GM19238 (cell line): ENCODE data around the gene PTPRD.

Experiments
- DNase-seq: peaks from one replicate; pipeline ENCODE4 v3.0.0; 2011; ENCODE audit warnings: low spot score; ENCODE audit not compliant: insufficient read length

Gene PTPRD

GRCh38 chr9:10173561-10173960, 439.2 kb downstream of the PTPRD start:
- DNase-seq: no peak

GRCh38 chr9:10172476-10172875, 440.3 kb downstream of the PTPRD start:
- no peak for DNase-seq

GRCh38 chr9:10168241-10168640, 444.6 kb downstream of the PTPRD start:
- DNase-seq: no peak

- no peak for DNase-seq
These were observed 464.0 kb downstream of the PTPRD start for GRCh38 chr9:10148796-10149195.

- DNase-seq: no peak
These were observed 466.1 kb downstream of the PTPRD start for GRCh38 chr9:10146517-10147331.

GRCh38 chr9:10144355-10144754, 468.4 kb downstream of the PTPRD start:
- no peak for DNase-seq

GRCh38 chr9:10135553-10135952, 477.2 kb downstream of the PTPRD start:
- DNase-seq: no peak

- DNase-seq: no peak
These were observed 478.5 kb downstream of the PTPRD start for GRCh38 chr9:10134266-10134665.

- no peak for DNase-seq
These were observed 482.6 kb downstream of the PTPRD start for GRCh38 chr9:10130061-10130675.

GRCh38 chr9:10127867-10128266, 484.9 kb downstream of the PTPRD start:
- no peak for DNase-seq

GRCh38 chr9:10112798-10113197, 500.0 kb downstream of the PTPRD start:
- no peak for DNase-seq

- no peak for DNase-seq
These were observed 500.7 kb downstream of the PTPRD start for GRCh38 chr9:10112070-10112469.

- no peak for DNase-seq
These were observed 504.0 kb downstream of the PTPRD start for GRCh38 chr9:10108815-10109214.

- no peak for DNase-seq
These were observed 508.0 kb downstream of the PTPRD start for GRCh38 chr9:10104774-10105173.

GRCh38 chr9:10095208-10095607, 517.6 kb downstream of the PTPRD start:
- no peak for DNase-seq

GRCh38 chr9:10094563-10094962, 518.2 kb downstream of the PTPRD start:
- DNase-seq: no peak

- DNase-seq: no peak
These were observed 532.8 kb downstream of the PTPRD start for GRCh38 chr9:10080012-10080411.

GRCh38 chr9:10079284-10079964, 533.4 kb downstream of the PTPRD start:
- no peak for DNase-seq

- DNase-seq: no peak
These were observed 541.2 kb downstream of the PTPRD start for GRCh38 chr9:10071579-10071978.

GRCh38 chr9:10062629-10063395, 550.0 kb downstream of the PTPRD start:
- DNase-seq: no peak

- no peak for DNase-seq
These were observed 553.8 kb downstream of the PTPRD start for GRCh38 chr9:10059044-10059443.
